Smooth muscle cell (in vitro differentiated cells): ENCODE results near the gene SLC35G2. TPM values are rescaled to one million over a fixed set of nuclear protein-coding genes. Genes with fewer than 3 reads are reported as not detected.
"Not testable (repeated sequence)": the region's sequence is repeated elsewhere in the genome, so short reads cannot be mapped to it uniquely, and the experiment has no call there.

ENCODE experiments used
- DNase-seq: peaks from one replicate; lab custom pipeline; 2025; ENCODE audit not compliant: unreplicated experiment; lab: John Stamatoyannopoulos, UW
- H2AFZ ChIP-seq: fragments of 200-600 bp; sonication (generic); 2 replicates; pipeline ENCODE4 v1.6.0; 2016; ENCODE audit warnings: antibody characterized with exemption, low read depth, mild to moderate bottlenecking
- H3F3A ChIP-seq: fragments of 200-600 bp; sonication (generic); 2 replicates; pipeline ENCODE4 v1.6.0; 2017; ENCODE audit warnings: antibody characterized with exemption, low read depth
- H3K27ac ChIP-seq: fragments of 200-600 bp; sonication (generic); 2 replicates; pipeline ENCODE4 v1.5.1; 2016; ENCODE audit warnings: low read depth, mild to moderate bottlenecking
- H3K27me3 ChIP-seq: fragments of 200-600 bp; sonication (generic); 2 replicates; pipeline ENCODE4 v1.6.1; 2016; ENCODE audit warnings: low read depth, mild to moderate bottlenecking
- H3K36me3 ChIP-seq: fragments of 200-600 bp; sonication (generic); 2 replicates; pipeline ENCODE4 v1.5.1; 2016; ENCODE audit warnings: low read depth
- H3K4me1 ChIP-seq: fragments of 200-600 bp; sonication (generic); 2 replicates; pipeline ENCODE4 v1.5.1; 2016; ENCODE audit warnings: low read depth
- H3K4me2 ChIP-seq: fragments of 200-600 bp; sonication (generic); 2 replicates; pipeline ENCODE4 v1.6.0; 2016; ENCODE audit warnings: mild to moderate bottlenecking
- H3K4me3 ChIP-seq: fragments of 200-600 bp; sonication (generic); 2 replicates; pipeline ENCODE4 v1.5.1; 2016; ENCODE audit warnings: mild to moderate bottlenecking
- H3K79me2 ChIP-seq: fragments of 200-600 bp; sonication (generic); 2 replicates; pipeline ENCODE4 v1.6.0; 2016; ENCODE audit warnings: low read depth, mild to moderate bottlenecking
- H3K9ac ChIP-seq: fragments of 200-600 bp; sonication (generic); 2 replicates; pipeline ENCODE4 v1.6.0; 2016; ENCODE audit warnings: low read depth
- H3K9me3 ChIP-seq: fragments of 200-600 bp; sonication (generic); replicated peaks from 2 replicates; pipeline ENCODE4 v1.5.1; 2016; ENCODE audit warnings: low read depth
- H4K20me1 ChIP-seq: fragments of 200-600 bp; sonication (generic); 2 replicates; pipeline ENCODE4 v1.6.0; 2016; ENCODE audit warnings: low read depth
- CTCF ChIP-seq: fragments of 200-600 bp; sonication (generic); IDR thresholded peaks from 2 replicates; pipeline ENCODE4 v1.5.1; 2017; ENCODE audit warnings: borderline replicate concordance, mild to moderate bottlenecking, antibody characterized with exemption; ENCODE audit not compliant: insufficient read depth, poor library complexity, severe bottlenecking
- WGBS: methylation state at CpG from one replicate; pipeline ENCODE4 v1.1.7; 2016; ENCODE audit warnings: low lambda C conversion rate; 5-methylcytosine and 5-hydroxymethylcytosine counted together
- polyA plus RNA-seq: library from polyadenylated mRNA; unstranded; fragments of >200 nt; fragmentation: Nextera tagmentation; extraction: Ambion mirVana; gene quantifications from 2 replicates; pipeline ENCODE4 v1.2.1, GENCODE V29; 2016
- total RNA-seq: library from RNA; depleted of rRNA; stranded (reverse); fragments of >200 nt; gene quantifications from 2 replicates; pipeline ENCODE4 v1.2.3, GENCODE V29; 2014

The SLC35G2 gene
- total and polyA plus RNA-seq, 2 experiments from 2014 or later = 5.1 to 5.5 TPM

GRCh38 chr3:136789976-136790375 lies 28.9 kb upstream of the SLC35G2 start:
- Histone ChIP-seq H3K9me3 (no peaks in the 10 kb centered on the region), H3K9ac (no peak overlapping the region), H2AFZ (no peak overlapping the region), H3K27me3 (no peaks in the 10 kb centered on the region), H3F3A (no peaks in the 10 kb centered on the region), H3K4me2 (no peak overlapping the region), H3K36me3 (no peaks in the 10 kb centered on the region), H3K79me2 (no peaks in the 10 kb centered on the region), H3K27ac (no peak overlapping the region), H4K20me1 (no peaks in the 10 kb centered on the region), H3K4me1 (peaks cover 11% of the 10 kb centered on the region), H3K4me3 (no peak overlapping the region)
- no peak for TF ChIP-seq CTCF
- no peak for DNase-seq
- WGBS = 95% methylated on average over 1 of the region's 1 CpG

DNA sequence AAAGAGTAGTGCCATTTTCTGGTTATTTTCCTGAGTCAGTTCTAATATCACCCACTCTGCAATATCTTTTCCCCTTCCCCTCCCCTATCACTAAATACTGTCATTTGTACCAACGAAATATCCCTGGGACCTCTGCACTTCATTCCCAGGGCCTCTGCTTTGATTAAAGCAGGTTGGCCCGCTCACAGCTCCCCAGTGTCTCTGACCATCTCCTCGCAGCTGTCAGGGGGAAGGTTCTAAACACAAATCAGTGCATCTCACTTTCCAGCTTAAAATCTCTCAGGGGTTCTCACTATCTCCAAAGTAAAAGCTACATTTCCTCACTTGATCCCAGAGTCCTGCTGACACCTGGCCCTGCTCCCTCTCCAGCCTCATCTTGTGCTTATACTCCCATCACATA lies 28.1 kb upstream of the SLC35G2 start:
- H2AFZ ChIP-seq = no peak overlapping the region
- H3K27ac ChIP-seq = no peak overlapping the region
- H3F3A ChIP-seq = no peaks in the 10 kb centered on the region
- H3K36me3 ChIP-seq = no peaks in the 10 kb centered on the region
- no peaks in the 10 kb centered on the region for H3K27me3 ChIP-seq
- peaks cover 11% of the 10 kb centered on the region for H3K4me1 ChIP-seq
- H4K20me1 ChIP-seq = no peaks in the 10 kb centered on the region
- no peaks in the 10 kb centered on the region for H3K9me3 ChIP-seq
- WGBS = 92% methylated on average over 3 of the region's 3 CpGs
- no peak overlapping the region for H3K4me3 ChIP-seq
- H3K9ac ChIP-seq = no peak overlapping the region
- no peak for DNase-seq
- H3K4me2 ChIP-seq = no peak overlapping the region
- no peak for TF ChIP-seq CTCF
- no peaks in the 10 kb centered on the region for H3K79me2 ChIP-seq

- Histone ChIP-seq H3K9me3 (no peaks in the 10 kb centered on the region), H3K27ac (no peak overlapping the region), H3K4me3 (no peak overlapping the region)
These were observed 26.2 kb upstream of the SLC35G2 start for GRCh38 chr3:136792556-136793330.

GRCh38 chr3:136801146-136801545 lies 17.8 kb upstream of the SLC35G2 start:
- not testable (repeated sequence) for H3K27ac ChIP-seq, H3F3A ChIP-seq, H3K27me3 ChIP-seq, H3K36me3 ChIP-seq, H3K9me3 ChIP-seq, H3K9ac ChIP-seq, H3K79me2 ChIP-seq, H3K4me1 ChIP-seq, H3K4me3 ChIP-seq, H4K20me1 ChIP-seq, H3K4me2 ChIP-seq, DNase-seq, H2AFZ ChIP-seq
- WGBS = 95% methylated on average over 10 of the region's 10 CpGs

More at GRCh38 chr3:136792556-136793330, 26.2 kb upstream of the SLC35G2 start:
- Histone ChIP-seq H3K9ac (no peak overlapping the region), H3F3A (no peaks in the 10 kb centered on the region), H4K20me1 (no peaks in the 10 kb centered on the region), H3K4me2 (no peak overlapping the region), H3K27me3 (no peaks in the 10 kb centered on the region), H3K36me3 (no peaks in the 10 kb centered on the region), H3K79me2 (no peaks in the 10 kb centered on the region), H2AFZ (no peak overlapping the region), H3K4me1 (no peaks in the 10 kb centered on the region)
- 91% methylated on average over 4 of the region's 4 CpGs for WGBS
- DNase-seq = no peak
- TF ChIP-seq CTCF = no peak
